ENCODE data around the gene ZNF12.

- TF ChIP-seq, protein P1, sequence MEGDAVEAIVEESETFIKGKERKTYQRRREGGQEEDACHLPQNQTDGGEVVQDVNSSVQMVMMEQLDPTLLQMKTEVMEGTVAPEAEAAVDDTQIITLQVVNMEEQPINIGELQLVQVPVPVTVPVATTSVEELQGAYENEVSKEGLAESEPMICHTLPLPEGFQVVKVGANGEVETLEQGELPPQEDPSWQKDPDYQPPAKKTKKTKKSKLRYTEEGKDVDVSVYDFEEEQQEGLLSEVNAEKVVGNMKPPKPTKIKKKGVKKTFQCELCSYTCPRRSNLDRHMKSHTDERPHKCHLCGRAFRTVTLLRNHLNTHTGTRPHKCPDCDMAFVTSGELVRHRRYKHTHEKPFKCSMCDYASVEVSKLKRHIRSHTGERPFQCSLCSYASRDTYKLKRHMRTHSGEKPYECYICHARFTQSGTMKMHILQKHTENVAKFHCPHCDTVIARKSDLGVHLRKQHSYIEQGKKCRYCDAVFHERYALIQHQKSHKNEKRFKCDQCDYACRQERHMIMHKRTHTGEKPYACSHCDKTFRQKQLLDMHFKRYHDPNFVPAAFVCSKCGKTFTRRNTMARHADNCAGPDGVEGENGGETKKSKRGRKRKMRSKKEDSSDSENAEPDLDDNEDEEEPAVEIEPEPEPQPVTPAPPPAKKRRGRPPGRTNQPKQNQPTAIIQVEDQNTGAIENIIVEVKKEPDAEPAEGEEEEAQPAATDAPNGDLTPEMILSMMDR (conservative IDR thresholded peaks at IDR 0.05 in 1 of 2, IDR thresholded peaks at IDR 0.05 in 1 of 2; ENCODE audit: low read depth in 1 of 2, low read length in 2 of 2) = no peak
- TF ChIP-seq EZH2 (IDR thresholded peaks at IDR 0.05; ENCODE audit: low read length, missing control alignments) = no peak
Measured at GRCh38 chr7:6700793-6701192, 6.0 kb downstream of the ZNF12 start.

Measured in fibroblast of lung (primary cell).